ENCODE measurements around the gene SAMD7.

Gene SAMD7

GRCh38 chr3:169931747-169932520, 20.6 kb downstream of the SAMD7 start:
- DNase-seq (ENCODE audit: low spot score), result peak; percentile 54
- no peak for TF ChIP-seq CTCF (IDR thresholded peaks at IDR 0.05; ENCODE audit: extremely low read depth, missing control alignments)

- no peak for TF ChIP-seq CTCF (IDR thresholded peaks at IDR 0.05; ENCODE audit: extremely low read depth, missing control alignments)
- DNase-seq (ENCODE audit: low spot score), result no peak
Observed at GRCh38 chr3:169939320-169939719, 27.9 kb downstream of the SAMD7 start.

GRCh38 chr3:169939751-169940150, 28.4 kb downstream of the SAMD7 start:
- no peak for TF ChIP-seq CTCF (IDR thresholded peaks at IDR 0.05; ENCODE audit: extremely low read depth, missing control alignments)
- no peak for DNase-seq (ENCODE audit: low spot score)

- TF ChIP-seq CTCF (IDR thresholded peaks at IDR 0.05; ENCODE audit: extremely low read depth, missing control alignments), result no peak
- peak; percentile 42 for DNase-seq (ENCODE audit: low spot score)
Observed at GRCh38 chr3:169940470-169941181, 29.3 kb downstream of the SAMD7 start.

GRCh38 chr3:169945313-169945712, 33.9 kb downstream of the SAMD7 start:
- TF ChIP-seq CTCF (IDR thresholded peaks at IDR 0.05; ENCODE audit: extremely low read depth, missing control alignments), result no peak
- peak; percentile 78 for DNase-seq (ENCODE audit: low spot score)

GRCh38 chr3:169946336-169946735, 35.0 kb downstream of the SAMD7 start:
- TF ChIP-seq CTCF (IDR thresholded peaks at IDR 0.05; ENCODE audit: extremely low read depth, missing control alignments), result no peak

More at GRCh38 chr3:169946336-169946735, 35.0 kb downstream of the SAMD7 start:
- no peak for DNase-seq (ENCODE audit: low spot score)

Measured in GM20000 (cell line).